NB4 (cell line): Measurements from ENCODE around the gene BRPF1.

Experiments
- DNase-seq: peaks from one replicate; pipeline ENCODE4 v3.0.0; 2010; ENCODE audit warnings: low read depth
- H3K4me3 ChIP-seq: one replicate; pipeline ENCODE4 v1.5.1; 2011; ENCODE audit warnings: mild to moderate bottlenecking, low read depth, low read length, moderate library complexity
- MYC ChIP-seq: IDR thresholded peaks from 2 replicates; pipeline ENCODE4 v1.6.1; 2011; ENCODE audit warnings: low read depth, low read length
- POLR2A ChIP-seq: IDR thresholded peaks from 2 replicates; pipeline ENCODE4 v1.6.1; 2011; ENCODE audit warnings: mild to moderate bottlenecking; ENCODE audit not compliant: insufficient read length; ENCODE audit errors: extremely low read depth
- TF ChIP-seq, protein P1 (sequence below): IDR thresholded peaks from 2 replicates; pipeline ENCODE4 v1.6.1; 2011; ENCODE audit warnings: low read depth, low read length
- TF ChIP-seq, protein P2 (sequence below): IDR thresholded peaks from one replicate; pipeline ENCODE4 v1.5.1; 2012; ENCODE audit warnings: low read depth, low read length

Gene BRPF1

DNA sequence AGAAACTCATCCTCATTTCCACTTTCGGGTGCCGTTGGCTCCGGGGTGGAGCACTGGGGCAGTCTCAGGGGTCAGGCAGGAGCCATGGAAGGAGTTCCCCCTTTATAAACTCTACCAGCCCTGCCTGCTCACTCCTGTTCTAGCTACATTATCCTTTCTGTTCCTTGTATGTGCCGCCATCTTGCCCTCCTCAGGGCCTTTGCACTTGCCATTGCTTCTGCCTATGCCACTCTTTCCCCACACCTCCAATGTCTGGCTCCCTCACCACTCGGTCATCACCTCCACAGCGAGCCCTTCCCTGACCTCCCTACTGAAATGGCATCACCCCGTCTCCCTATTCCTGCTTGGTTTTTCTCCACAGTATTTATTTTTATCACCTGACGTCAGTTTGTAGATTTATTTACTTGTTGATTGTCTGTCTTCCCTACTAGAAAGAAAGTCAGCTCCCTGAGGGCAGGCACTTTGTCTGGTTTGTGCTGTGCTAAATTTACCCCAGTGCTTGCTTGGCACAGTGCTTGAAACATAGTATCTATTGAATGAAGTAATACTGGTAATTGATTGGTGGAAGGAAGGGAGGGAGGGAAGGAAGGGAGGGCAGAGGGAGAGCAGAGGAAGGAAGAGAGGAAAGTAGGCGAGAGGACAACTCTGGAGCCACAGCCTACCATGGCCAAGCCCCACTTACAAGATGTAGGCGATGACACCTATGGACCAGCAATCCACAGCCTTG, 29.4 kb downstream of the BRPF1 start:
- H3K4me3 ChIP-seq, result no peak overlapping the region
- TF ChIP-seq POLR2A (no peak), MYC (no peak)
- TF ChIP-seq, protein P1, sequence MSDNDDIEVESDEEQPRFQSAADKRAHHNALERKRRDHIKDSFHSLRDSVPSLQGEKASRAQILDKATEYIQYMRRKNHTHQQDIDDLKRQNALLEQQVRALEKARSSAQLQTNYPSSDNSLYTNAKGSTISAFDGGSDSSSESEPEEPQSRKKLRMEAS, result no peak
- TF ChIP-seq, protein P2, sequence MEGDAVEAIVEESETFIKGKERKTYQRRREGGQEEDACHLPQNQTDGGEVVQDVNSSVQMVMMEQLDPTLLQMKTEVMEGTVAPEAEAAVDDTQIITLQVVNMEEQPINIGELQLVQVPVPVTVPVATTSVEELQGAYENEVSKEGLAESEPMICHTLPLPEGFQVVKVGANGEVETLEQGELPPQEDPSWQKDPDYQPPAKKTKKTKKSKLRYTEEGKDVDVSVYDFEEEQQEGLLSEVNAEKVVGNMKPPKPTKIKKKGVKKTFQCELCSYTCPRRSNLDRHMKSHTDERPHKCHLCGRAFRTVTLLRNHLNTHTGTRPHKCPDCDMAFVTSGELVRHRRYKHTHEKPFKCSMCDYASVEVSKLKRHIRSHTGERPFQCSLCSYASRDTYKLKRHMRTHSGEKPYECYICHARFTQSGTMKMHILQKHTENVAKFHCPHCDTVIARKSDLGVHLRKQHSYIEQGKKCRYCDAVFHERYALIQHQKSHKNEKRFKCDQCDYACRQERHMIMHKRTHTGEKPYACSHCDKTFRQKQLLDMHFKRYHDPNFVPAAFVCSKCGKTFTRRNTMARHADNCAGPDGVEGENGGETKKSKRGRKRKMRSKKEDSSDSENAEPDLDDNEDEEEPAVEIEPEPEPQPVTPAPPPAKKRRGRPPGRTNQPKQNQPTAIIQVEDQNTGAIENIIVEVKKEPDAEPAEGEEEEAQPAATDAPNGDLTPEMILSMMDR, result no peak
- DNase-seq, result no peak

DNA sequence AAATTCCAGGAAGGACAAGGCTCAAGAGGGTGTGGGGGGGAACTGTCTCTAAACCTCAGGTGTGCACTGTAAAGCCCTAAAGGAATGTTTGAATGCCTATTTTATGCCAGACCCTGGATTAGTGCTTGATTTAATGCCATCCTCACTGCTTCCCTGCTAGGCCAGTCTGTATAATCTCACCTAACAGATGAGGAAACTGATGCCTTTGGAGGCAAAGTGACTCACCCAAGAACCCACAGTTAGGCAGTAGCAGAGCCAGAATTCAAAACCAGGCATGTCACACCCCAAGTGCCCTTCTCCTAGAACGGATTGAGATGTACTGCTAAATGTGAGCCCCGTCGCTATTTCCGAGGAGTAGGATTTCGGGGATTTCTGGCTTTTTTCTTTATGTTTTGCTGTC, 30.4 kb downstream of the BRPF1 start:
- H3K4me3 ChIP-seq, result no peak overlapping the region
- TF ChIP-seq, protein P1, result no peak
- TF ChIP-seq MYC (no peak), POLR2A (no peak)
- TF ChIP-seq, protein P2, result no peak
- no peak for DNase-seq

DNA sequence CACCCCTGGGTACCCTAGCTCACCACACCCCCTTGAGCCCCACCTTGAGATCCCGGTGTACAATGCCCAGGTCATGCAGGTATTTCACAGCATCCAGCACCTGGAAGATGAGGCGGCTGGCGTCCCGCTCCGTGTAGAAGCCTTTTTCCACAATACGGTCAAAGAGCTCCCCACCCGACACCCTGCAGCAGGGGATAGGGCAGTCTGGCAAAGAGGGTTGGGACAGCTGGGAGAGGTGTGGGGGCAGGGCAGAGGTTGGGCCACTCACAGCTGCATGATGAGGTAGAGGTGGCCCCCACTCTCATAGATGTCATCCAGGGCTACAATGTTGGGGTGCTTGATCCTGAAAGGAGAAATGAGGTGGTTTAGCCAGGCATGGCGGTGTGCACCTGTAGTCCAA, 31.3 kb downstream of the BRPF1 start:
- no peak overlapping the region for H3K4me3 ChIP-seq
- TF ChIP-seq MYC, result no peak
- no peak for TF ChIP-seq POLR2A
- TF ChIP-seq, protein P1, result no peak
- TF ChIP-seq, protein P2, result no peak
- no peak for DNase-seq

DNA sequence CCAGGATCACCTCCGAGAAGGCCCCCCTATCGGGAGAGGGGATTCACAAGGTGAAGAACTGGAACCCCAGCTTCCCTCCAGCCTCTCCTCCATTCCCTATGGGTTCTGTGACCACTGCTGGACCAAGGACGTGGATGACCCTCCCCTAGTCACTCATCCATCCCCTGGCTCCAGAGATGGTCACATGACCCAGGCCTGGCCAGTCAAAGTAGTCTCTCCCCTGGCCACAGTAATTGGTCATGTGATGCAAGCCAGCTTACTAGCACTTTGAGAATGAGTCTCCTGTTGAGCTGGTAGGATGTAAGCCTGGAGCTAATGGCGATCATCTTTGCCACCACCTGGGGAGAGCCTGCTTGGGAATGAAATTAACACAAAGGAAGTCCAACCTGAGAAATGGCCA, 34.3 kb downstream of the BRPF1 start:
- H3K4me3 ChIP-seq, result no peak overlapping the region
- no peak for DNase-seq
- TF ChIP-seq, protein P2, result no peak
- TF ChIP-seq, protein P1, result no peak
- TF ChIP-seq POLR2A (no peak), MYC (no peak)

DNA sequence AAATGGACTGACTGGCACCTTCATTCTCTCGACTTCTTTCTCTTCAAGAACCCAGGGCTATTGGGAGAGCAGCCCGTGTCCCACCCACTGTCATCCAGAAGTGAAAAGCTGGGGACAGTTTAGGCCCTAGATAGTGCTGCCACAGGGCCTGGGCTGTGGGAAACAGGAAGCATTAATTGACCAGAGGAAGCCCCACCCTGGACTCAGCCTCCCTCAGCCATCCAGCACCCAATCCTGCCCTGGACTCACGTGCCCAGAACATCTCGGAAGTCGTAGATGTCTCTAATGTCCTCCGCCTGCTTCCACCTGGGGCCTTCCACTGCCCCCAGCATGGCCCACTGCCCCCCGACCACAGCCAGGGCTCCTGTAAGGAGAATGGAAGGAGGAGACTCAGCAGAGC, 35.9 kb downstream of the BRPF1 start:
- no peak for TF ChIP-seq POLR2A
- TF ChIP-seq MYC, result no peak
- TF ChIP-seq, protein P2, result no peak
- no peak for DNase-seq
- H3K4me3 ChIP-seq, result no peak overlapping the region

DNA sequence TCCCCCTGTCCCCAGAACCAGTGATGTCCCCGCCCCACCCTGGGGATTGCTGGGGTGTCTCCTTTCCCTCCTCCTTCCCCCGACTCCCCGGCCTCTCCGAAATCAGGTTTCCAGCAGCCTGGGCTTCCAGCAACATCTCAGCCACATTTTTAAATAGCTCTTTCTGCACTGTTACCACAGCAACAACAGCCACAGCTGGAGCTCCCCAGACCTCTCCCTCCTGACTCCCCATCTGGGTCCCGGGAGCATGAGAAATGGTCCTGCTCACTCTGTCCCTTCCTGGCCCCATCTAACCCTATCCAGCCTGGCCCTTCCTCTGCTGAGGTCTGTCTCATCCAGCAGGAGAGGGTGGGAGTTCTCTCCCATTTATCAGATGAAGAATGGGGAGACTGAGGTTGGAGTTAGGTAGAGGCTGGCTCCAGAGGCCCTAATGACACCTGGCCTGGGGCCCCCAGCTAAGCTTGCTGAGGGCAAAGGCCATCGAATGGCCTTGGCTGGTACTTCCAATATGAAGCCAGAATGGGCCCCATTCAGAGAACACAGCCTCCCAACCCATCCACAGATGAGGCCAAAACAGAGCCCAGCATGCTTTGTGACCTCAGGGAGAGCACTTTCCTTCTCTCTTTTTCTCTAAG, 36.7 kb downstream of the BRPF1 start:
- TF ChIP-seq, protein P1, result no peak
- TF ChIP-seq, protein P2, result no peak
- TF ChIP-seq MYC (no peak), POLR2A (no peak)
- H3K4me3 ChIP-seq, result peak overlapping the region; percentile 64
- DNase-seq, result no peak
